GM12878 (cell line): Measurements from ENCODE around the gene PQBP1.

ENCODE experiments used
- BHLHE40 ChIP-seq, 2 experiments: fragments of 450-650 bp in 1 of 2; IDR thresholded peaks; 2 replicates each; pipeline ENCODE4 v1.6.1; 2011 to 2017; ENCODE audit warnings: low read depth in 2 of 2, borderline replicate concordance in 1 of 2, improper control_type of control experiment in 1 of 2, low read length in 1 of 2, mild to moderate bottlenecking in 1 of 2
- CREM ChIP-seq: IDR thresholded peaks from 2 replicates; pipeline ENCODE4 v1.6.1; 2014; ENCODE audit warnings: antibody characterized with exemption, low read depth
- EZH2 ChIP-seq: IDR thresholded peaks from 2 replicates; pipeline ENCODE4 v1.6.1; 2012; ENCODE audit warnings: low read depth, mild to moderate bottlenecking, control low read depth, inconsistent platforms, low read length, borderline replicate concordance; ENCODE audit not compliant: control insufficient read depth
- FOS ChIP-seq: IDR thresholded peaks from 3 replicates; pipeline ENCODE4 v1.6.1; 2011; ENCODE audit warnings: borderline replicate concordance; ENCODE audit not compliant: insufficient read length; ENCODE audit errors: extremely low read depth
- PAX8 ChIP-seq: fragments of 450-650 bp; IDR thresholded peaks from 2 replicates; pipeline ENCODE4 v1.6.1; 2017; ENCODE audit warnings: mild to moderate bottlenecking, moderate library complexity
- POLR2A ChIP-seq: IDR thresholded peaks from 2 replicates; pipeline ENCODE4 v1.6.1; 2011; ENCODE audit warnings: low read depth, mild to moderate bottlenecking, low read length
- POLR2AphosphoS5 ChIP-seq: IDR thresholded peaks from 2 replicates; pipeline ENCODE4 v1.6.1; 2011; ENCODE audit warnings: mild to moderate bottlenecking, low read length, inconsistent platforms
- SUPT20H ChIP-seq: IDR thresholded peaks from 2 replicates; pipeline ENCODE4 v1.6.1; 2011; ENCODE audit warnings: low read depth, mild to moderate bottlenecking, low read length, moderate library complexity, borderline replicate concordance; ENCODE audit not compliant: control insufficient read depth
- TAF1 ChIP-seq: IDR thresholded peaks from 2 replicates; pipeline ENCODE4 v1.6.1; 2011; ENCODE audit warnings: mild to moderate bottlenecking, low read depth, low read length, borderline replicate concordance
- USF2 ChIP-seq: IDR thresholded peaks from 2 replicates; pipeline ENCODE4 v1.6.1; 2011; ENCODE audit warnings: low read depth, low read length, improper control_type of control experiment, borderline replicate concordance
- TF ChIP-seq, protein P1 (sequence below), 3 experiments: IDR thresholded peaks in 2 of 3; conservative IDR thresholded peaks in 1 of 3; 2 replicates each; pipeline ENCODE4 v1.5.1; 2011; ENCODE audit warnings: low read depth in 3 of 3, low read length in 3 of 3, mild to moderate bottlenecking in 3 of 3, control low read depth in 2 of 3, moderate library complexity in 2 of 3, inconsistent platforms in 1 of 3, mixed read lengths in 1 of 3; ENCODE audit not compliant: control insufficient read depth in 2 of 3, insufficient read depth in 1 of 3; ENCODE audit errors: extremely low read depth in 1 of 3

DNA sequence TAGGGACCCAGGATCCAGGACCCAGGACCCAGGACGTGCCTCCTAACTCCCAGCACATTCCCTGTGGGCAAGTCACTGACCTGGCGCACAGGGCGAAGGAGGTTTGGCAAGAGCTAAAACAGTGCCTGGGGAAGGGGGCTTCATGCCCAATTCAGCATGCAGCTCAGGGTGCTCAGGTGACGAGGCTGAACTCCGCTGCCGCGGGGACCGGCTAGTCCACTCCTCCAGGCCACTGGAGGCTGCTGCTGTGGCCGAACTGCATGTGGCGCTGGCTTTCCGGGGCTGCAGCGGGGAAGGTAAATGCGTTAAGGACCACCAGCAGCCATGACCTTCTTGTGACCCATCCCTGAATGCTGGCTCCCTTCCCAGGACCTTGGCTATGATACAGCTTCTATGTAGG is 26.0 kb downstream of the PQBP1 start:
- no peak for TF ChIP-seq BHLHE40 (IDR thresholded peaks at IDR 0.05; ENCODE audit: borderline replicate concordance in 1 of 2, low read depth in 2 of 2, low read length in 1 of 2)
- no peak for TF ChIP-seq CREM
- no peak for TF ChIP-seq SUPT20H
- 0 out of 2 replicates have a peak, but pooled peaks have one; percentile 4 for TF ChIP-seq POLR2A
- TF ChIP-seq PAX8 = no peak
- TF ChIP-seq POLR2AphosphoS5 = no peak
- no peak for TF ChIP-seq EZH2
- no peak for TF ChIP-seq USF2
- no peak for TF ChIP-seq TAF1
- no peak for TF ChIP-seq FOS
- TF ChIP-seq, protein P1, sequence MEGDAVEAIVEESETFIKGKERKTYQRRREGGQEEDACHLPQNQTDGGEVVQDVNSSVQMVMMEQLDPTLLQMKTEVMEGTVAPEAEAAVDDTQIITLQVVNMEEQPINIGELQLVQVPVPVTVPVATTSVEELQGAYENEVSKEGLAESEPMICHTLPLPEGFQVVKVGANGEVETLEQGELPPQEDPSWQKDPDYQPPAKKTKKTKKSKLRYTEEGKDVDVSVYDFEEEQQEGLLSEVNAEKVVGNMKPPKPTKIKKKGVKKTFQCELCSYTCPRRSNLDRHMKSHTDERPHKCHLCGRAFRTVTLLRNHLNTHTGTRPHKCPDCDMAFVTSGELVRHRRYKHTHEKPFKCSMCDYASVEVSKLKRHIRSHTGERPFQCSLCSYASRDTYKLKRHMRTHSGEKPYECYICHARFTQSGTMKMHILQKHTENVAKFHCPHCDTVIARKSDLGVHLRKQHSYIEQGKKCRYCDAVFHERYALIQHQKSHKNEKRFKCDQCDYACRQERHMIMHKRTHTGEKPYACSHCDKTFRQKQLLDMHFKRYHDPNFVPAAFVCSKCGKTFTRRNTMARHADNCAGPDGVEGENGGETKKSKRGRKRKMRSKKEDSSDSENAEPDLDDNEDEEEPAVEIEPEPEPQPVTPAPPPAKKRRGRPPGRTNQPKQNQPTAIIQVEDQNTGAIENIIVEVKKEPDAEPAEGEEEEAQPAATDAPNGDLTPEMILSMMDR (IDR thresholded peaks at IDR 0.05 in 2 of 3, conservative IDR thresholded peaks at IDR 0.05 in 1 of 3; ENCODE audit: control insufficient read depth in 2 of 3, extremely low read depth in 1 of 3, insufficient read depth in 1 of 3, low read depth in 3 of 3, low read length in 3 of 3) = no peak
